DND-41 (cell line): Measurements from ENCODE around the gene ACLY.

Experiments used
- ATAC-seq: fragments of 200-7000 bp; cut with Tn5 transposase; 3 replicates; pipeline ENCODE4 v1.9.1; 2021; ENCODE audit warnings: low read depth; ENCODE audit not compliant: insufficient read depth
- DNase-seq: peaks from one replicate; pipeline ENCODE4 v3.0.0-alpha.2; 2020
- H2AFZ ChIP-seq: 2 replicates; pipeline ENCODE4 v1.6.0; 2012; ENCODE audit warnings: low read depth, low read length
- H3K27ac ChIP-seq: 2 replicates; pipeline ENCODE4 v1.5.1; 2012; ENCODE audit warnings: low read length, inconsistent platforms
- H3K27me3 ChIP-seq: fragments of 200-600 bp; sonication (generic); 2 replicates; pipeline ENCODE4 v1.6.0; 2012; ENCODE audit warnings: low read length, mild to moderate bottlenecking, inconsistent platforms; ENCODE audit not compliant: insufficient read depth, poor library complexity
- H3K36me3 ChIP-seq: 2 replicates; pipeline ENCODE4 v1.5.1; 2012; ENCODE audit warnings: low read length, inconsistent platforms; ENCODE audit not compliant: insufficient read depth
- H3K4me1 ChIP-seq: 2 replicates; pipeline ENCODE4 v1.5.1; 2012; ENCODE audit warnings: mild to moderate bottlenecking, low read length; ENCODE audit not compliant: insufficient read depth
- H3K4me2 ChIP-seq: 2 replicates; pipeline ENCODE4 v1.6.0; 2012; ENCODE audit warnings: mild to moderate bottlenecking, moderate library complexity, low read length, inconsistent platforms; ENCODE audit not compliant: insufficient read depth
- H3K4me3 ChIP-seq, 2 experiments: fragments of 200-600 bp in 1 of 2; shearing (Covaris generic) in 1 of 2; 2 replicates each; pipeline ENCODE4 v1.5.1; 2012 to 2016; ENCODE audit warnings: inconsistent platforms in 2 of 2, low read length in 2 of 2, mild to moderate bottlenecking in 2 of 2, low read depth in 1 of 2, moderate library complexity in 1 of 2
- H3K79me2 ChIP-seq: 2 replicates; pipeline ENCODE4 v1.6.0; 2012; ENCODE audit warnings: low read length, inconsistent platforms; ENCODE audit not compliant: insufficient read depth
- H3K9ac ChIP-seq: 2 replicates; pipeline ENCODE4 v1.6.0; 2012; ENCODE audit warnings: low read depth, mild to moderate bottlenecking, inconsistent platforms, low read length, moderate library complexity
- H3K9me3 ChIP-seq: 2 replicates; pipeline ENCODE4 v1.5.1; 2012; ENCODE audit warnings: low read length, moderate library complexity, mild to moderate bottlenecking, inconsistent platforms; ENCODE audit not compliant: insufficient read depth, severe bottlenecking
- H4K20me1 ChIP-seq: 2 replicates; pipeline ENCODE4 v1.6.0; 2012; ENCODE audit warnings: low read length; ENCODE audit not compliant: insufficient read depth
- CTCF ChIP-seq: IDR thresholded peaks from 2 replicates; pipeline ENCODE4 v1.5.1; 2012; ENCODE audit warnings: borderline replicate concordance, low read length, moderate library complexity, mild to moderate bottlenecking; ENCODE audit not compliant: poor library complexity, severe bottlenecking; ENCODE audit errors: extremely low read depth
- EZH2 ChIP-seq: IDR thresholded peaks from 3 replicates; pipeline ENCODE4 v1.6.1; 2012; ENCODE audit warnings: borderline replicate concordance, low read depth, mild to moderate bottlenecking, moderate library complexity, low read length, inconsistent platforms; ENCODE audit not compliant: severe bottlenecking

The ACLY gene

GRCh38 chr17:41891135-41892020 lies 27.4 kb downstream of the ACLY start:
- no peaks in the 10 kb centered on the region for H3K4me1 ChIP-seq
- DNase-seq (no peak), ATAC-seq (no peak)
- no peak overlapping the region for H3K9ac ChIP-seq
- H3K36me3 ChIP-seq = peaks cover 95% of the 10 kb centered on the region
- H3K9me3 ChIP-seq = no peaks in the 10 kb centered on the region
- TF ChIP-seq EZH2 = no peak
- H3K4me2 ChIP-seq = no peak overlapping the region
- no peaks in the 10 kb centered on the region for H3K27me3 ChIP-seq
- no peak overlapping the region for H3K4me3 ChIP-seq
- no peak overlapping the region for H2AFZ ChIP-seq
- no peaks in the 10 kb centered on the region; the same call in 1 of the 2 replicates for H3K79me2 ChIP-seq
- H4K20me1 ChIP-seq = peaks cover 28% of the 10 kb centered on the region
- no peak overlapping the region for H3K27ac ChIP-seq

- Histone ChIP-seq H4K20me1 (peaks cover 17% of the 10 kb centered on the region), H3K4me3 (no peak overlapping the region), H3K27me3 (no peaks in the 10 kb centered on the region), H2AFZ (no peak overlapping the region), H3K4me1 (no peaks in the 10 kb centered on the region), H3K9me3 (no peaks in the 10 kb centered on the region), H3K4me2 (no peak overlapping the region), H3K9ac (no peak overlapping the region), H3K79me2 (peaks cover 3% of the 10 kb centered on the region; the same call in 1 of the 2 replicates), H3K27ac (no peak overlapping the region), H3K36me3 (peaks cover 96% of the 10 kb centered on the region)
- ATAC-seq = no peak
- TF ChIP-seq EZH2 (no peak), CTCF (no peak)
- no peak for DNase-seq
Measured at GRCh38 chr17:41888332-41888965, 30.3 kb downstream of the ACLY start.

GRCh38 chr17:41885733-41886132 lies 33.0 kb downstream of the ACLY start:
- Histone ChIP-seq H3K4me1 (no peaks in the 10 kb centered on the region), H4K20me1 (peaks cover 14% of the 10 kb centered on the region), H3K4me2 (no peak overlapping the region), H3K27ac (no peak overlapping the region), H3K9ac (no peak overlapping the region), H3K79me2 (peaks cover 3% of the 10 kb centered on the region), H3K4me3 (no peak overlapping the region), H2AFZ (no peak overlapping the region), H3K36me3 (peaks cover 93% of the 10 kb centered on the region), H3K27me3 (no peaks in the 10 kb centered on the region), H3K9me3 (no peaks in the 10 kb centered on the region)
- ATAC-seq (no peak), DNase-seq (no peak)
- peak; percentile 42 for TF ChIP-seq CTCF
- no peak for TF ChIP-seq EZH2

GRCh38 chr17:41882756-41883155 lies 36.0 kb downstream of the ACLY start:
- H3K9ac ChIP-seq = no peak overlapping the region
- no peak overlapping the region for H3K27ac ChIP-seq
- no peaks in the 10 kb centered on the region for H3K9me3 ChIP-seq
- DNase-seq = no peak
- no peak overlapping the region for H3K4me2 ChIP-seq
- H3K27me3 ChIP-seq = no peaks in the 10 kb centered on the region
- H3K79me2 ChIP-seq = peaks cover 3% of the 10 kb centered on the region
- no peak for TF ChIP-seq EZH2
- TF ChIP-seq CTCF = no peak
- peaks cover 7% of the 10 kb centered on the region for H4K20me1 ChIP-seq
- H3K4me1 ChIP-seq = no peaks in the 10 kb centered on the region
- no peak overlapping the region for H3K4me3 ChIP-seq
- H2AFZ ChIP-seq = no peak overlapping the region
- no peak for ATAC-seq
- peaks cover 97% of the 10 kb centered on the region for H3K36me3 ChIP-seq
